Measurements from ENCODE around the gene LSM4.
A peak's percentile ranks its signal among the peaks of the same experiment; 100 is the strongest.
"Not testable (repeated sequence)": the region's sequence is repeated elsewhere in the genome, so short reads cannot be mapped to it uniquely, and the experiment has no call there.

LSM4 gene

GRCh38 chr19:18322759-18323460 is at the start of gene LSM4:
TSS of gene LSM4 (minus strand) at chr19:18323076. CDS start at chr19:18323020, 56 bp downstream.
- peak; percentile 95 for DNase-seq

GRCh38 chr19:18368504-18369222 is 45.8 kb upstream of the LSM4 start:
- DNase-seq = no peak

DNA sequence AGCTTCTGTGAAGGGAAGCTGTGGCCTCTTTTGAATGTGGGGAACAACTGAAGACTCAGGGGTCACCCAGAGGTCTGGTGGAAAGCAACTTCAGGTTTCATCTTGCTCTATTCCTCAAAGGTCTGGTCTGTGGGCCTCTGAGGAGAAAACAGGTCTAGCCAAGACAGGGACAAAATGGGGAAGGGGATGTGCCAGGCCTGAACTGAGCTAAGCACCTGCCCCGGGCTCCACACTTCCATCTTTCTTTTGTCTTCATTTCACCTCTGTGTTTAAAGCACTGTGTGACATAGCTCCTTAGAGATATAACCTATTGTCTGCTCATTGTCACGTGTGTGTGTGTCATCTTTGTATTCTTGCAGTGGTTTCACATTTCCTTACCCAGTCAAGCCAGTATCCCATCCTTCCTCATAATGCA is 43.2 kb upstream of the LSM4 start:
- DNase-seq = no peak

DNA sequence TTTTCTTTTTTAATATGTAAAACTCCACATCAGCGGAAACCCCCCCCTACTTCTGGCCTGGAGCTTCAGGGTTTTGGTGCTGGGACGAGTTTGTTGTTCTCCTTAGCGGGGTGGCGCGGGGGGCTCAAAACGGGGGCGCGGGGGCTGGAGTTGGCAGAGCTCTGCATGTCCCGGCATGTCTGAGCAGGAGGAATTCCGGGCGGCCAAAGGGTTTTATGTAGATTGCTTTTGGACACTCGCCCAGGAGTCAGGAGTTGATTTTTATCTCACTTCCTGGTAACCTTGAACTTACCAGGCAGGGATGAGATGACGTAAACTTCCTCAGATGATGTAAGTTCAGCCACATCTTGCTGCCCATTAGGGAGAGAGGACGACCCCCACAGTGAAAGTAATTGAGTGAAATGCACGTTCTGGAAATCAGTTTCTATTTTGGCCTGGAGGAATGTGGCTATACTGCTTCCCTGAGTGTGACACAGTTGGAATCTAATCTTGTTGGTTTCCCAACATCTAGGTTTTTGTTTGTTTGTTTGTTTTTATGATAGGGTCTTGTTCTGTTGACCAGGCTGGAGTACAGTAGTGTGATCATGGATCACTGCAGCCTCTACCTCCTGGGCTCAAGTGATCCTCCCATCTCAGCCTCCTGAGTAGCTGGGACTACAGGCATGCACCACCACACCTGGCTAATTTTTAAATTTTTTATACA is 42.1 kb upstream of the LSM4 start:
- peak; percentile 58 for DNase-seq

DNA sequence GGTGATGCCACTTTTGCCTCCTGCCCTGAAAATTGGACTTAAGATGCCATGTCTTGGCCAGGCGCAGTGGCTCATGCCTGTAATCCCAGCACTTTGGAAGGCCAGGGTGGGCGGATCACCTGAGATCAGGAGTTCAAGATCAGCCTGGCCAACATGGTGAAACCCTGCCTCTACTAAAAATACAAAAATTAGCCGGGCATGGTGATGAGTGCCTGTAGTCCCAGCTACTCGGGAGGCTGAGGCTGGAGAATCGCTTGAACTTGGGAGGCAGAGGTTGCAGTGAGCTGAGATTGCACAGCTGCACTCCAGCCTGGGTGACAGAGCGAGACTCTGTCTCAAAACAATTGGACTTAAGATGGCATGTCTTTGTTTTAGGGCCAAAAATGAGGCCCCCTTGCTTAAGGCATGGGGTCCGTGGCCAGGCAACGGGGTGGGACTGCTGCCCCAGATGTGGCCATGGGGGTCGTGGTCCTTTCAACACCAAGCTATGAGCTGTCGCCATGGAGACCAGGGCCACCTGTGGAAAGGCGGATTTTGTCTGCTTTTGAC is 41.5 kb upstream of the LSM4 start:
- not testable (repeated sequence) for DNase-seq

DNA sequence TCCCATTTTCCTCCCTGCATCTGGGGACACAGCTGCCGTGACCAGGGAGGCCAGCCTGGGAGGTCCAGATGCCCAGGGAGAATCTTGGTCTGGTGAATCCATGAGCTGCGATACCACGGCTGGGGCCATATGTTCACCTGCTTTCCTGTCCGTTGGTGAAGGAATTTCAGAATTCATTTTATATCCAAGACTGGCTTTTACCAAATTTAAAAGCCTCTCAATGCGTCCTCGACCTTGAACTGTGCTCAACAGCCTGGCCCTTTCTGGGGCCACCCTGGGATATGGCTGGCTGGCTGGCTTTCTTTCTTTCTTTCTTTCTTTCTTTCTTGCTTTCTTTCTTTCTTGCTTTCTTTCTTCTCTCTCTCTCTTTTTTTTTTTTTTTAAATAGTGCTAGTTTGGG is 40.9 kb upstream of the LSM4 start:
- no peak for DNase-seq

- DNase-seq = no peak
These were observed 40.2 kb upstream of the LSM4 start for GRCh38 chr19:18362934-18363542.

DNA sequence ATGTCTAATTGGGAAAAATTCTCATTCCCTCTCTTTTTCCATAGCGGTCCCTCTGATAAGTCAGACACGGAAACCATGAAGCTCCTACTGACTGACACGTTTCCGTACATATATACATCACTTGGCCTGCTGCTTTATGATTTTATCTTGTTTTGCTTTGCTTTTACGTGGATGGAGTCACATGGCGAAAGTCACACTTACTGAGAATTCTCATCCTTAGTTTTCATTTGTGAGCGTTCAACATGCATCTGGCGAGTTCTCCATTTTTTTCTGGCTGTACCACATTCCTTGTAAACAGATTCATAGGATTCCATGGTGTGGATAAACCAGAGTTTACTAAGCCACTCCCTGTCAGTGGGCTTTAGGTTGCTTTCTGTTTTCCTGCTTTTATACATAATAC is 38.8 kb upstream of the LSM4 start:
- no peak for DNase-seq

- no peak for DNase-seq
These were observed 34.2 kb upstream of the LSM4 start for GRCh38 chr19:18357041-18357440.

DNA sequence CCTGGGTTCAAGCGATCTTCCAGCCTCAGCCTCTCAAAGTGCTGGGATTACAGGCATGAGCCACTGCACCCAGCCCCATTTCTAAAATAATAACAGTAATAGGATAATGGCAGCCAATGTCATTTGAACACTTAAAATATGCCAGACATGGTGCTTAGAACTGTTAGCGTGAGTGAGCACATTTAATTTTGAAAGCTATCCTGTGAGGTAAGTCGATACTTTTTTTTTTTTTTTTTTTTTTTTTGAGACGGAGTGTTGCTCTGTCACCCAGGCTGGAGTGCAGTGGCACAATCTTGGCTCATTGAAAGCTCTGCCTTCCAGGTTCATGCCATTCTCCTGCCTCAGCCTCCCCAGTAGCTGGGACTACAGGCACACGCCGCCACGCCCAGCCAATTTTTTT is 31.9 kb upstream of the LSM4 start:
- not testable (repeated sequence) for DNase-seq

DNA sequence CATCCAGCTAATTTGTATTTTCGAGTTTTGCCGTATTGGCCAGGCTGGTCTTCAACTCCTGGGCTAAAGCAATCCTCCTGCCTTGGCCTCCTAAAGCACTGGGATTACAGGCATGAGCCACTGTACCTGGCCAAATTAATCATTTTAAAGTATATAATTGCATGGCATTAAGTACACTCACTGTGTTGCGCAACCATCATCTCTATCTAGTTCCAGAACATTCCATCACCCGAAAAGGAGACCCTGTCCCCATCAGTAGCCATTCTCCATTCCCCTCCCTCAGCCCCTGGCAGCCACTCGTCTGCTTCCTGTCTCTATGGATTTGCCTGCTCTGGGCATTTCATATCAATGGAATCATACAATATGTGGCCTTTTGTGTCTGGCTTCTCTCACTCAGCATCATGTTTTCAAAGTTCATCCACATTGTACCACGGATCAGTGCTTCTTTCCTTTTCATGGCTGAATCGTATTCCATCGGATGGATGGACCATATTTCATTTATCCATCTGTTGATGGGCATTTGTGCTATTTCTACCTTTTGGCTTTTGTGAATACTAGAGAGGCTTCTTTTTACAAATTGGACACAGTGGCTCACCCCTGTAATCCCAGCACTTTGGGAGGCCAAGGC is 30.6 kb upstream of the LSM4 start:
- DNase-seq = no peak

- DNase-seq = no peak
These were observed 28.7 kb upstream of the LSM4 start for GRCh38 chr19:18351544-18351943.

GRCh38 chr19:18350490-18350889 is 27.6 kb upstream of the LSM4 start:
- no peak for DNase-seq

DNA sequence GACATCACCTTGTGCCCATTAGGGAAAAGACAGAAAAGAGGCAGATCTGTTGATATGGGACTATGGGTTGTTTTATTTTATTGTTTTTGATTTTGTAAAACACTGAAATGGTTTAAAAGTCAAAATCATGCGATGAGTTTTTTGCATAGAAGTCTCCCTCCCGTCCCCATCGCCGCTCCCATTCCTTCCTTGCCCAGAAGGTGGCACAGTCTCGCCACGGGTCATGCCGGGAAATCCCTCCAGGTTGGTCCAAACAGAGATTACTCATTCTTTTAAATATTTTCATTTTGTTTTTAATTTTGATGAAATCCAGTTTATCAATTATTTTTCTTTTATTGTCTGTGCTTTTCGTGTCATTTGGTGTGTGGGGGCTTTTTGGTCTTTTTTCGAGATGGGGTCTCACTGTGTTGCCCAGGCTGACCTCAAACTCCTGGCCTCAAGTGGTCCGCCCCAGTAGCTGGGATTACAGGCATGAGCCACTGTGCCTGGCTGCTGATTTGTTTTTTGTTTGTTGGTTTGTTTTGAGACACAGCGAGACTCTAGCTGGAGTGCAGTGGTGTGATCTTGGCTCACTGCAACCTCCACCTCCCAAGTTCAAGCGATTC is 26.8 kb upstream of the LSM4 start:
- no peak for DNase-seq

DNA sequence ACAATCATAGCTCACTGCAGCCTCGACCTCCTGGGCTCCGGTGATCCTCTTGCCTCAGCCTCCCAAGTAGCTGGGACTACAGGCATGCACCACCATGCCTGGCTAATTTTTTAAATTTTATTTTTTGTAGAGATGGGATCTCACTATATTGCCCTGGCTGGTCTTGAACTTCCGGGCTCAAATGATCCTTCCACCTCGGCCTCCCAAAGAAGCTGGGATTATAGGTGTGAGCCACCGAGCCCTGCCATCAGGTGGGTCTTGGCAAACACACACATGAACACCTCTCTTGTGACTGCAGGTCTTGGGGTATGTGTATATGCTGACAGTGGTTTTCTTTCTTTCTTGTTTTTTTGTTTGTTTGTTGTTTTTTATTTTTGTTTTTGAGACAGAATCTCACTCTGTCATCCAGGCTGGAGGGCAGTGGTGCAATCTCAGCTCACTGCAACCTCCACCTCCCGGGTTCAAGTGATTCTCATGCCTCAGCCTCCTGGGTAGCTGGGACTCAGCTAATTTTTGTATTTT is 26.0 kb upstream of the LSM4 start:
- DNase-seq = not testable (repeated sequence)

- DNase-seq = no peak
These were observed 25.3 kb upstream of the LSM4 start for GRCh38 chr19:18348171-18348570.

GRCh38 chr19:18346091-18346490 is 23.2 kb upstream of the LSM4 start:
- DNase-seq = no peak

GRCh38 chr19:18345296-18345695 is 22.4 kb upstream of the LSM4 start:
- no peak for DNase-seq

DNA sequence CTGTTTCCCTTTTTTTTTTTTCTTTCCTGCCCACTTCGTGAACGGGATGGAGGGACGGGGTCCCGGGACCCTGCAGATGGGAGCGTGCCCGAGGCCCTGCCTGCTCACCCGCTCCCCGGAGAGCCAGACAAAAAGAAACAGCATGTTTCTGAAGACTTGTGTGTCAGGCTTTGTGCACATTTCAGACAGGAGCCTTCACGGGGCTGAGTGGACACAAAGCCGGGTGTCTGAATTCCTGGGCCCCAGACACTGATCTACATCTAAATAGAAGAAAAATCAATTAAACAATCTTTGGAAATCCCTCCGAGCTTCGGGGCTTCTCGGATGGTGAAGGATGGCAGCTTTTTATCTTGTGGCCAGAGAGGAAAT is 21.7 kb upstream of the LSM4 start:
- no peak for DNase-seq

GRCh38 chr19:18342090-18342632 is 19.3 kb upstream of the LSM4 start:
- no peak for DNase-seq

GRCh38 chr19:18340990-18341868 is 18.4 kb upstream of the LSM4 start:
- no peak for DNase-seq

Measured in NCI-H1048 (cell line).